K562 (cell line): ENCODE results near the gene CTRB2. TPM values are rescaled to one million over a fixed set of nuclear protein-coding genes. Genes with fewer than 3 reads are reported as not detected.
A peak's percentile ranks its signal among the peaks of the same experiment; 100 is the strongest.

Experiments
- ATAC-seq: fragments of 200-7000 bp; cut with Tn5 transposase; 3 replicates; pipeline ENCODE4 v1.9.1; 2020; ENCODE audit warnings: moderate library complexity
- BruUV-seq: library from RNA; stranded (reverse); fragments of 400-500 nt; replicated peaks from 2 replicates; lab custom pipeline; 2021; lab: Mats Ljungman, UMichigan
- CTCF ChIA-PET: fragments of 300-600 bp; formaldehyde crosslinking; extraction: SDS; loops from one replicate; lab custom pipeline; 2021; ENCODE audit warnings: low intra/inter-chr PET ratio; lab: Yijun Ruan, JAX
- POLR2A ChIA-PET: fragments of 300-600, 350-650 bp; sonication (Branson Sonifier 250); formaldehyde crosslinking; extraction: SDS; loops from one replicate; lab custom pipeline; 2021; ENCODE audit warnings: antibody characterized with exemption, inconsistent platforms; lab: Yijun Ruan, JAX
- DNase-seq, 4 experiments: peaks; one replicate each; pipeline versions ENCODE4 v3.0.0 to v3.0.0-alpha.2; 2011 to 2018; ENCODE audit warnings: low spot score in 3 of 4, mixed read lengths in 3 of 4; ENCODE audit errors: extremely low read depth in 1 of 4
- FAIRE-seq: peaks from 2 replicates; lab custom pipeline; 2011; peaks lifted over from hg19 to GRCh38; lab: Jason Lieb, UNC
- H2AFZ ChIP-seq: 2 replicates; pipeline ENCODE4 v1.6.0; 2011; ENCODE audit warnings: low read depth, low read length, control low read depth, inconsistent platforms
- H3K27ac ChIP-seq: fragments of 200-600 bp; 3 replicates; pipeline ENCODE4 v1.8.0; 2011; ENCODE audit warnings: low read depth, mild to moderate bottlenecking, control low read depth, inconsistent platforms, low read length, moderate library complexity, mixed read lengths; ENCODE audit errors: extremely low read depth
- H3K27me3 ChIP-seq, 2 experiments: fragments of 300-600 bp in 1 of 2; 2 replicates in 1 of 2; 3 replicates in 1 of 2; pipeline versions ENCODE4 v1.6.0 to v1.8.0; 2011; ENCODE audit warnings: inconsistent platforms in 2 of 2, low read length in 2 of 2, mild to moderate bottlenecking in 1 of 2, mixed read lengths in 1 of 2, moderate library complexity in 1 of 2; ENCODE audit not compliant: control insufficient read depth in 2 of 2, insufficient read depth in 2 of 2
- H3K36me3 ChIP-seq: fragments of 300-600 bp; 3 replicates; pipeline ENCODE4 v1.8.0; 2011; ENCODE audit warnings: mild to moderate bottlenecking, low read length, inconsistent platforms; ENCODE audit not compliant: control insufficient read depth, insufficient read depth
- H3K4me1 ChIP-seq, 2 experiments: fragments of 200-600 bp in 1 of 2; replicated peaks in 1 of 2; 2 replicates in 1 of 2; 3 replicates in 1 of 2; pipeline versions ENCODE4 v1.5.1 to v1.8.0; 2011; ENCODE audit warnings: inconsistent platforms in 2 of 2, low read length in 2 of 2, mild to moderate bottlenecking in 1 of 2, mixed read lengths in 1 of 2, moderate library complexity in 1 of 2; ENCODE audit not compliant: control insufficient read depth in 2 of 2, insufficient read depth in 2 of 2
- H3K4me2 ChIP-seq: 2 replicates; pipeline ENCODE4 v1.6.1; 2011; ENCODE audit warnings: low read length, control low read depth, inconsistent platforms, mixed read lengths; ENCODE audit not compliant: insufficient read depth
- H3K4me3 ChIP-seq: fragments of 200-600 bp; sonication (generic), shearing (Covaris generic); 2 replicates; pipeline ENCODE4 v1.5.1; 2016; ENCODE audit warnings: control low read depth, inconsistent platforms
- H3K79me2 ChIP-seq: fragments of 200-600 bp; 3 replicates; pipeline ENCODE4 v1.8.0; 2011; ENCODE audit warnings: low read length, inconsistent platforms; ENCODE audit not compliant: control insufficient read depth, insufficient read depth
- H3K9ac ChIP-seq, 2 experiments: 2 replicates each; pipeline versions ENCODE4 v1.6.0 to v1.6.1; 2011; ENCODE audit warnings: low read depth in 2 of 2, low read length in 2 of 2, control low read depth in 1 of 2, inconsistent platforms in 1 of 2, mild to moderate bottlenecking in 1 of 2, mixed read lengths in 1 of 2; ENCODE audit not compliant: insufficient read depth in 1 of 2
- H3K9me1 ChIP-seq: one replicate; pipeline ENCODE4 v1.6.0; 2011; ENCODE audit warnings: inconsistent platforms, mild to moderate bottlenecking, low read length, moderate library complexity; ENCODE audit not compliant: control insufficient read depth, insufficient read depth
- H3K9me3 ChIP-seq: replicated peaks from 2 replicates; pipeline ENCODE4 v1.5.1; 2011; ENCODE audit warnings: low read depth, low read length, inconsistent platforms; ENCODE audit not compliant: control insufficient read depth, insufficient read depth
- H4K20me1 ChIP-seq: replicated peaks from 2 replicates; pipeline ENCODE4 v1.6.1; 2011; ENCODE audit warnings: low read length, inconsistent platforms, mixed read lengths; ENCODE audit not compliant: control insufficient read depth, insufficient read depth
- HCFC1 ChIP-seq: IDR thresholded peaks from 2 replicates; pipeline ENCODE4 v1.6.1; 2012; ENCODE audit warnings: low read depth, low read length, improper control_type of control experiment
- MAZ ChIP-seq, 2 experiments: fragments of 450-650 bp in 1 of 2; sonication (generic) in 1 of 2; formaldehyde crosslinking; IDR thresholded peaks in 1 of 2; conservative IDR thresholded peaks in 1 of 2; 2 replicates each; pipeline versions ENCODE4 v1.4.0 to v1.5.0; 2020; ENCODE audit warnings: mild to moderate bottlenecking in 1 of 2, missing genetic modification reagents in 1 of 2
- MGA ChIP-seq: fragments of 450-650 bp; IDR thresholded peaks from 2 replicates; pipeline ENCODE4 v1.6.1; 2016; ENCODE audit warnings: mild to moderate bottlenecking, moderate library complexity
- PHB ChIP-seq: fragments of 250-450 bp; sonication (Bioruptor Pico); IDR thresholded peaks from 2 replicates; pipeline ENCODE4 v1.5.0; 2021
- SMARCA5 ChIP-seq: fragments of 450-650 bp; IDR thresholded peaks from 2 replicates; pipeline ENCODE4 v1.6.1; 2016
- SRSF9 ChIP-seq: fragments of 200-400 bp; formaldehyde crosslinking; IDR thresholded peaks from 2 replicates; pipeline ENCODE4 v1.6.1; 2017; ENCODE audit warnings: low read depth, low read length, borderline replicate concordance
- ZFP91 ChIP-seq: sonication (generic); formaldehyde crosslinking; IDR thresholded peaks from 2 replicates; pipeline ENCODE4 v1.8.0; 2022; ENCODE audit warnings: mild to moderate bottlenecking, missing genetic modification reagents
- ZNF778 ChIP-seq: fragments of 450-650 bp; formaldehyde crosslinking; IDR thresholded peaks from 2 replicates; pipeline ENCODE4 v1.4.0; 2020; ENCODE audit warnings: mild to moderate bottlenecking, moderate library complexity
- WGBS: fragments of 100-300 bp; shearing (Covaris generic); methylation state at CpG from one replicate; pipeline ENCODE4 v1.1.6; 2016; ENCODE audit warnings: low coverage, mixed read lengths; ENCODE audit not compliant: insufficient coverage; ENCODE audit errors: missing lambda C conversion rate; 5-methylcytosine and 5-hydroxymethylcytosine counted together
- in situ Hi-C: fragments of 300-500 bp; cut with MboI; formaldehyde crosslinking; loops from 4 replicates; pipeline ENCODE4 v1.15.0; 2018; ENCODE audit warnings: inconsistent platforms, mixed read lengths
- intact Hi-C: fragments of 100-400 bp; cut with micrococcal nuclease; formaldehyde crosslinking; loops from 2 replicates; pipeline ENCODE4 v1.14.2; 2022
- polyA plus RNA-seq, 8 experiments: library from polyadenylated mRNA; depleted of rRNA in 4 of 8; stranded (reverse) in 5 of 8; unstranded in 3 of 8; fragments of >200 nt; fragmentation: Nextera tagmentation in 2 of 8; fragmentation: Illumina TruSeq in 1 of 8; extraction: Ambion mirVana in 2 of 8; extraction: Trizol in 1 of 8; gene quantifications; 2 replicates each; pipeline versions ENCODE4 v1.2.1 to v1.2.3, GENCODE V29; 2011 to 2014; ENCODE audit warnings: inconsistent platforms in 1 of 8, missing spikeins in 1 of 8
- total RNA-seq, 7 experiments: library from RNA; depleted of rRNA in 6 of 7; stranded (reverse); fragments of >200 nt in 6 of 7; fragmentation: Illumina TruSeq in 2 of 7; extraction: Trizol in 2 of 7; gene quantifications; 2 replicates each; pipeline versions ENCODE4 v1.2.1 to v1.2.3, GENCODE V29; 2011 to 2021; ENCODE audit warnings: low replicate concordance in 1 of 7

Gene CTRB2
- total and polyA plus RNA-seq, 9 of the 15 experiments (the other 6 are each of a cell fraction or from before 2014, with no cell fraction given), result 5.1 TPM; not detected in 8

- DNase-seq (no peak), FAIRE-seq (no peak), ATAC-seq (0 out of 3 replicates have a peak, but pooled peaks have one; percentile 5)
- no peak overlapping the region for H3K4me3 ChIP-seq
- H3K27me3 ChIP-seq, result peaks cover 8 to 13% of the 10 kb centered on the region in 2 experiments; a peak in 3 of 5 replicates
- ChIA-PET POLR2A (interaction anchor here (0.6 kb wide), 1 partner anchor 25 kb away, joined by 3 read pairs; no protein-coding TSS in a partner anchor), CTCF (no interaction called here)
- no peak overlapping the region for H2AFZ ChIP-seq
- 16% methylated on average over 12 of the region's 12 CpGs for WGBS
- H4K20me1 ChIP-seq, result 0 out of 2 replicates have a peak, but pooled peaks cover 10% of the 10 kb centered on the region
- peaks cover 0 to 22% of the 10 kb centered on the region in 2 experiments; a peak in 1 of 5 replicates for H3K4me1 ChIP-seq
- intact Hi-C loops (loop anchor here (2.0 kb wide), 1 partner anchor 18 kb away; the partner anchor contains the start of gene CTRB2), in situ Hi-C loops (no loop called here)
- no TSS peak for BruUV-seq
- H3K9ac ChIP-seq, result no peak overlapping the region
- no peak overlapping the region for H3K4me2 ChIP-seq
- 0 out of 3 replicates have a peak, but pooled peaks cover 4% of the 10 kb centered on the region for H3K36me3 ChIP-seq
- no peaks in the 10 kb centered on the region for H3K79me2 ChIP-seq
- H3K9me3 ChIP-seq, result no peaks in the 10 kb centered on the region
- H3K9me1 ChIP-seq, result no peaks in the 10 kb centered on the region
- H3K27ac ChIP-seq, result no peak overlapping the region
- TF ChIP-seq HCFC1 (no peak), PHB (CRISPR knock-in tag) (no peak), ZFP91 (CRISPR knock-in tag) (no peak), ZNF778 (no peak), MGA (no peak), MAZ (CRISPR knock-in tag; conservative IDR thresholded peaks at IDR 0.05 in 1 of 2, IDR thresholded peaks at IDR 0.05 in 1 of 2) (no peak), SMARCA5 (no peak), SRSF9 (no peak)
Observed at GRCh38 chr16:75225092-75225491, 18.1 kb upstream of the CTRB2 start.
